SU-DHL-6 (cell line): ENCODE measurements around the gene CTSH.

Experiments used
- H2AFZ ChIP-seq: fragments of 200-600 bp; sonication (generic); 2 replicates; pipeline ENCODE4 v1.6.1; 2014; ENCODE audit warnings: low read depth, mild to moderate bottlenecking, moderate library complexity, mixed read lengths, antibody characterized with exemption, low read length; ENCODE audit not compliant: severe bottlenecking
- H3F3A ChIP-seq: fragments of 200-600 bp; shearing (Covaris generic); 2 replicates; pipeline ENCODE4 v1.6.0; 2016; ENCODE audit warnings: antibody characterized with exemption, mild to moderate bottlenecking; ENCODE audit not compliant: insufficient read depth
- H3K27ac ChIP-seq: fragments of 200-600 bp; sonication (generic); 2 replicates; pipeline ENCODE4 v1.5.1; 2016; ENCODE audit warnings: low read depth, mild to moderate bottlenecking, low read length, moderate library complexity, mixed read lengths
- H3K27me3 ChIP-seq: fragments of 200-600 bp; sonication (generic), shearing (Covaris generic); 2 replicates; pipeline ENCODE4 v1.6.0; 2014; ENCODE audit warnings: mild to moderate bottlenecking, low read length
- H3K36me3 ChIP-seq: fragments of 200-600 bp; sonication (generic); 2 replicates; pipeline ENCODE4 v1.6.1; 2014; ENCODE audit warnings: mild to moderate bottlenecking, low read length, mixed read lengths
- H3K4me2 ChIP-seq: fragments of 300-600, 200-600 bp; shearing (Covaris generic), sonication (generic); 2 replicates; pipeline ENCODE4 v1.6.0; 2014; ENCODE audit warnings: low read length, low read depth, mild to moderate bottlenecking; ENCODE audit not compliant: poor library complexity, severe bottlenecking
- H3K4me3 ChIP-seq: fragments of 200-600 bp; sonication (generic); 2 replicates; pipeline ENCODE4 v1.5.1; 2014; ENCODE audit warnings: antibody characterized with exemption, low read length, mild to moderate bottlenecking, mixed read lengths; ENCODE audit not compliant: insufficient read depth, poor library complexity, severe bottlenecking
- H3K79me2 ChIP-seq: fragments of 200-600 bp; sonication (generic); 2 replicates; pipeline ENCODE4 v1.6.1; 2014; ENCODE audit warnings: mild to moderate bottlenecking, low read length, moderate library complexity; ENCODE audit not compliant: insufficient read depth
- H3K9ac ChIP-seq: fragments of 200-600 bp; sonication (generic); 2 replicates; pipeline ENCODE4 v1.7.0; 2014; ENCODE audit warnings: mild to moderate bottlenecking, low read length
- H3K9me2 ChIP-seq: fragments of 200-600 bp; sonication (generic); replicated peaks from 2 replicates; pipeline ENCODE4 v1.6.1; 2014; ENCODE audit warnings: low read length; ENCODE audit not compliant: insufficient read depth
- H3K9me3 ChIP-seq: fragments of 200-600 bp; sonication (generic); 2 replicates; pipeline ENCODE4 v1.6.1; 2014; ENCODE audit warnings: low read length, mixed read lengths; ENCODE audit not compliant: insufficient read depth
- H4K20me1 ChIP-seq: fragments of 200-600 bp; sonication (generic); 2 replicates; pipeline ENCODE4 v1.6.1; 2014; ENCODE audit warnings: low read depth, mild to moderate bottlenecking, antibody characterized with exemption, low read length, moderate library complexity, mixed read lengths
- EZH2phosphoT487 ChIP-seq: fragments of 200-600 bp; sonication (generic), shearing (Covaris generic); conservative IDR thresholded peaks from 2 replicates; pipeline ENCODE4 v1.6.1; 2018; ENCODE audit warnings: mild to moderate bottlenecking, antibody characterized with exemption, low read length, moderate library complexity, mixed read lengths
- TF ChIP-seq, protein P1 (sequence below): fragments of 200-600 bp; sonication (generic); IDR thresholded peaks from one replicate; pipeline ENCODE4 v1.5.1; 2017; ENCODE audit warnings: antibody characterized with exemption, mild to moderate bottlenecking, low read length, moderate library complexity; ENCODE audit not compliant: insufficient read depth, poor library complexity, severe bottlenecking

Gene CTSH

GRCh38 chr15:78880813-78881212, 64.0 kb downstream of the CTSH start:
- peaks cover 49% of the 10 kb centered on the region for H3K36me3 ChIP-seq
- no peak overlapping the region for H3K9ac ChIP-seq
- no peaks in the 10 kb centered on the region for H3K9me2 ChIP-seq
- H3K79me2 ChIP-seq: peaks cover 99% of the 10 kb centered on the region
- no peak overlapping the region for H3K4me3 ChIP-seq
- no peak overlapping the region for H2AFZ ChIP-seq
- H3F3A ChIP-seq: peaks cover 12% of the 10 kb centered on the region; the same call in 1 of the 2 replicates
- H3K9me3 ChIP-seq: no peaks in the 10 kb centered on the region
- H3K27me3 ChIP-seq: no peaks in the 10 kb centered on the region
- no peak overlapping the region for H3K4me2 ChIP-seq
- no peak for TF ChIP-seq EZH2phosphoT487
- TF ChIP-seq, protein P1, sequence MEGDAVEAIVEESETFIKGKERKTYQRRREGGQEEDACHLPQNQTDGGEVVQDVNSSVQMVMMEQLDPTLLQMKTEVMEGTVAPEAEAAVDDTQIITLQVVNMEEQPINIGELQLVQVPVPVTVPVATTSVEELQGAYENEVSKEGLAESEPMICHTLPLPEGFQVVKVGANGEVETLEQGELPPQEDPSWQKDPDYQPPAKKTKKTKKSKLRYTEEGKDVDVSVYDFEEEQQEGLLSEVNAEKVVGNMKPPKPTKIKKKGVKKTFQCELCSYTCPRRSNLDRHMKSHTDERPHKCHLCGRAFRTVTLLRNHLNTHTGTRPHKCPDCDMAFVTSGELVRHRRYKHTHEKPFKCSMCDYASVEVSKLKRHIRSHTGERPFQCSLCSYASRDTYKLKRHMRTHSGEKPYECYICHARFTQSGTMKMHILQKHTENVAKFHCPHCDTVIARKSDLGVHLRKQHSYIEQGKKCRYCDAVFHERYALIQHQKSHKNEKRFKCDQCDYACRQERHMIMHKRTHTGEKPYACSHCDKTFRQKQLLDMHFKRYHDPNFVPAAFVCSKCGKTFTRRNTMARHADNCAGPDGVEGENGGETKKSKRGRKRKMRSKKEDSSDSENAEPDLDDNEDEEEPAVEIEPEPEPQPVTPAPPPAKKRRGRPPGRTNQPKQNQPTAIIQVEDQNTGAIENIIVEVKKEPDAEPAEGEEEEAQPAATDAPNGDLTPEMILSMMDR: no peak
- H4K20me1 ChIP-seq: peaks cover 71% of the 10 kb centered on the region
- H3K27ac ChIP-seq: no peak overlapping the region

DNA sequence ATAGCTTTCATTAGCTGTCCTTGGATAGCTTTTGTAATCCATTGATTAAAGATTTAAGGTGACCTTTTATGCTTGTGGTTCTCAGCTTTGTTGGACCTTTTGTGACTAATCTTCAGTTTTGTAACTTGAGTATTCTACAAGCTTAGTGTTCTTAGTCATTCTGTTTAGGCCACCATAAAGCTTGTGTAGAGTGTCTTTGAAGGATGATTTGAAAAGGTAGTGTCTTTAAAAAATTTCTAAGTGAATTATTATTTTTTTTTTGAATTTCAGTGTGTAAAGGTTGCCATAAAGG, 64.7 kb downstream of the CTSH start:
- peak overlapping the region; percentile 7 for H3K4me2 ChIP-seq
- no peak overlapping the region for H3K4me3 ChIP-seq
- no peaks in the 10 kb centered on the region for H3K9me2 ChIP-seq
- peaks cover 70% of the 10 kb centered on the region for H4K20me1 ChIP-seq
- no peak overlapping the region for H3K9ac ChIP-seq
- no peak for TF ChIP-seq EZH2phosphoT487
- TF ChIP-seq, protein P1: no peak
- no peaks in the 10 kb centered on the region for H3K27me3 ChIP-seq
- peaks cover 45% of the 10 kb centered on the region for H3K36me3 ChIP-seq
- no peaks in the 10 kb centered on the region for H3K9me3 ChIP-seq
- H3F3A ChIP-seq: peaks cover 12% of the 10 kb centered on the region; the same call in 1 of the 2 replicates
- H3K79me2 ChIP-seq: peaks cover 99% of the 10 kb centered on the region
- 0 out of 2 replicates have a peak overlapping the region, but pooled peaks have one; percentile 0 for H3K27ac ChIP-seq
- no peak overlapping the region for H2AFZ ChIP-seq

DNA sequence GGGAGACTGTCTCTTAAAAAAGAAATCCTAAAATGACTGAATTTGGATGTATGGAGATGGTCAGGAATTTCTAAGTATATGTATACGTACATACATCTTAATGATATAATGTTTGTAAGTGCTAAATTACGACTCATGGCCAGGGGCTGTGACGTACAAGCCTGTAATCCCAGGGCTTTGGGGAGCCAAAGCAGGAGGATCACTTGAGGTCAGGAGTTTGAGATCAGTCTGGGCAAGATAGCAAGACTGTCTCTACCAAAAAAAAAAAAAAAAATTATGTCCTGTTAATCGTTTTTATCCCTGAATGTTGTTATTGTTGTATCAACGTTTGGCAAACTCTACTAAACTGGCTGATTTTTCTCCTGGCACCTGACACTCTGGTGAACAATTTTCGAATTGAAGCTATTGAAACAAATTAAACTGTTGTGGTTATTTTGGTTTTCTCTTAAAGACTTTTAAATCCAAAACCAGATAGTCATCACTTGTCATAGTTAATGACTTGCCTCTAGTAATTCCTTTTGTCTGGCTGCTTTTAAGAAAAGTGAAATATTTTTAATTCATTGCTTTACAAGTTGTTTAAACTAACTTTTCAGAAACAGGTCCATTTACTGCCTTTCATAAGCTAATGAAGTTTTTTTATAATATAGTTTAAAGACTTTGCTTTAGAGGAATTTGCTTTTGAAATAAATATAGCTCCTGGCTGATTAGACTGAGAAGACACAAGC, 65.2 kb downstream of the CTSH start:
- Histone ChIP-seq H3K9me3 (no peaks in the 10 kb centered on the region), H3K36me3 (peaks cover 41% of the 10 kb centered on the region), H3F3A (peaks cover 14% of the 10 kb centered on the region), H2AFZ (no peak overlapping the region), H3K9ac (no peak overlapping the region), H3K27ac (0 out of 2 replicates have a peak overlapping the region, but pooled peaks have one; percentile 0), H3K79me2 (peaks cover 99% of the 10 kb centered on the region), H3K4me3 (no peak overlapping the region), H3K9me2 (no peaks in the 10 kb centered on the region), H4K20me1 (peaks cover 70% of the 10 kb centered on the region), H3K27me3 (no peaks in the 10 kb centered on the region), H3K4me2 (peak overlapping the region; percentile 81)
- TF ChIP-seq, protein P1: no peak
- TF ChIP-seq EZH2phosphoT487: no peak
